NCI-H2196 (cell line): ENCODE results near the gene BBS2.
"Not testable (repeated sequence)": the region's sequence is repeated elsewhere in the genome, so short reads cannot be mapped to it uniquely, and the experiment has no call there.

ENCODE experiments used
- DNase-seq: peaks from one replicate; lab custom pipeline; 2025; ENCODE audit not compliant: unreplicated experiment; lab: John Stamatoyannopoulos, UW

Gene BBS2

DNA sequence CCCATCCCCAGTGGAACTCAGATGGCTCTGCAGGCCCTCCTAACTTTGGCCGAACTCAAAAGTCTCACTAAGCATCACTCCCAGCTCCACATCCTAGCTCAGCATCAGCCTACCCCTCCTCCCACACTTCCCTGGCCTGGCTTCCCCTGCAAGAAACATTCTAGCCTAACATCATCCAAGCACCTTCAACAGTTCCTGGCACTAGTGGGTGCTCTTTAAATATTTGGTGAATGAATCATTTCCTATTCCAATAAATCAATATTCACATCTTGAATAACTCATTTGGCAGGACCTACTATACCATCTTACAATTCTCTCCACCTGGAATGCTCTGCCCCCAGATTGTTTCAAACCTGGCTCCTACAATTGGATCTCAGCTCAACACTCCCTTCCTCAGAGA, 11.0 kb upstream of the BBS2 start:
- DNase-seq, result no peak

DNA sequence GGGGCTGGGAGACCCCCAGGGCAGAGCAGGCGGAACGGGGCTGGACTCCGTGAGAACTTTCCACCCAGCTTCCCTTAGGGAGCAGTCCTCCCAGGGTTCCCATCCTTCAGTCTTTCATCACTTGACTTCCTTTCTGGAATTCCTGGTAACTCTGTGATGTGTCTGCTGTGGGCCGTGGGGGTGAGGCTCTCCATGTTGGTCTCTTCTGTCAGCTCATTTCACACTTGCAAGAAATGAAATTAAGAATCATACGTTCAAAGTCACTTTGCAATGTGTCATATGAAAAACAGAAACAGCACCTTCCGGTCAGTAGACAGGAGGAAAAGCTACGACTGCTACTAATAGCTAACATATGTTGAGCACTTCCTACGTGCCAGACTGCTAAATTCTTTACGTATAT, 5.4 kb upstream of the BBS2 start:
- DNase-seq, result no peak

DNA sequence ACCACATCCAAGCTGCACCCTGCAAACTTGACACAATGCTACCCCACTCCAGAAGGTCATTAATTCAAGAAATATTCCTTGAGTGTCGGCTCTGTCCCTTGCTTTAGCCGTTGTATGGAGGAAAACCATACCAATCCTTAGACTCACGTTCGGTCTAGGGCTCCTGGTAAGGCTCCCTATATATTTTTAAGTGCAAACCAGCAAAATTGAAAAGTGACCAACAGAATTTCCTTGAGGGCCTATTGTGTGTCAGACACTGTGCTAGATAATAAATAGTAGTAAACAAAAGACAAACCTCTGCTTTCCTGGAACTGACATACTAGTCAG, 390 bp upstream of the BBS2 start:
- no peak for DNase-seq

DNA sequence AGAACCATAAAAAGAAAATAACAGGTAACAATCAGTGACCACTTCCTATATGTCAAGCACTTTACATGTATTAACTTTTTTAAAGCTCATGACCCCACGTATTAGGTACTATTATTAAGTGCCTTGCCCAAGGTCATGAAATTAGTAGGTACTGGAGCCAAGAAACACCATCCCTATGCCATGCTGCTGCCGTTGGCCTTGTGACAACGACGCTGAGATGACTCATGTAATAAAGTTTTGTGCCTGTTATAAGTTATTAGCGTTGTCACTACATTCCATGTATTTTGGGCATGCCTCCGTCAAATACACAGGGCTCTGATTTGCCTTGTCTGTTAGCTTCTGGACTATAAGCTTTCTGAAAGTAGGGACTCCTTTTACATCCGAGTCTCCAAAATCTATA, 1.4 kb downstream of the BBS2 start:
- DNase-seq, result no peak

DNA sequence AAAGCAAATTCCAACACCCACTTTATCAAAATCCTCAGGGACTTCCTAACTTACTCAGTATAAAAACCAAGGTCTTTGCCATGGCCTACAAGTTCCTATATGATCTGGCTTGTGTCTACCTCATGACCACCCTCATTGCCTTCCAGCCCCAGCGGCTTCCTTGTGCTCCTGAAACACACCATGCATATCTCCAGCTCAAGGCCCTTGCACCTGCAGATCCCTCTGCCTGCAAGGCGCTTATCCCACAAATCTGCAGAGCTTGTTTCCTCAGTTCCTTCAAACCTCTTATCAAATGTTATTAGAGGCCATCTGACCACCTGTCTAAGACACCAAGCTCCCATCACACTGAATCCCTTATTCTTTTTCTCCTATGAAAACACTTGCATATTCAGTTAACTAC, 2.6 kb downstream of the BBS2 start:
- no peak for DNase-seq

DNA sequence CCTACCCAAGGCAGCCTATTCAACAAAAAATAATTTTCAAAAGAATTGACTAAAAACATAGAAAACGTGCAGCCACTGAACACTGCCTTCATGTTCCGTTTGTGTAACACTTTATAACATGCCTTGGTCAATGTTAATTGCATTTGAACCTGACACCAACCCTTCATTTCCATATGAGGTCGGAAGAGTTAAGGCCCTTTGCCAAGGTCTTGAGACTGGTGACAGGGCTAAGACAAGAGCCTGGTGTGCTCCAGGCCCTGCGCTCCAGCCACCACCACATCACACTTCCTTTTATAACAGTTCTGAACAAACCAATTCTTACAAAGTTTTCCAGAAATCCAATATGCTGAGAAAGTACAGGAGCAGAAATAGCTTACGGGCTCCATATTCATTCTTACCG, 4.2 kb downstream of the BBS2 start:
- DNase-seq, result no peak

DNA sequence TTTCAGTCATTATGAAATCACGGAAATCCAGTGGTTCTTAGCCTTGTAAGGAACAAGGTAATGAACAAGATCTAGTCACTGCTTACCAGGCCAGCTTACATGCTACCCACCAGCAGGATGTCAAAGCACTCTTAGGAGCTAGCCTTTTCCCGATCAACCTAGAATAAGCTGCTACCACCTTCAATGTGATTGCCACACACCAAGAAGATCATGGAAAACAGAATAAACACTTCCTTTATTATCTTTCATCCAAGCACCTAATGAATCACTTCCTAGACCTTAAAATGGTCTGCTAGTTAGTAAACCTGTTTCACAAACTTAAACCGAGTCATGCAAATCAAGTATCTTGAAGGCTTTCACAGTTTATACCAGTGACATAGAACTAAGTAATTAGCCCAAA, 5.0 kb downstream of the BBS2 start:
- no peak for DNase-seq

DNA sequence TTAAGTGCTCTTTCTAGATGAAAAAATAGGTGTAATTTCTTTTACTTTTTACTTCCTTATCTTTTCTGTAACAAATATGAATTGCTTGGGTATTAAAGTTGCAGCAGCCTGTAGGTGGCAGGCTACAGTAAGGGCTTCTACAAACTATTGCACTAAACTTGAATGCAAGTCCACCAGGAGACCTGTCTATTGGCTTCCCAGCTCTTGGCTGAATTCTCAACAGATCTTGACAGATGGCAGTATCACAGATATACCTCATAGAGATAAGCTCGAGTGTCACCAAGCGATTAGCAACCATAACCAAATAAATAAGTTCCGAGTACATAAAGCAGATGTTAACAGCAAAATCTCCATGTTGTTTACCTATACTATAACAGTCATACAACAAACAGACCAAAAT, 5.9 kb downstream of the BBS2 start:
- DNase-seq, result peak; percentile 25

DNA sequence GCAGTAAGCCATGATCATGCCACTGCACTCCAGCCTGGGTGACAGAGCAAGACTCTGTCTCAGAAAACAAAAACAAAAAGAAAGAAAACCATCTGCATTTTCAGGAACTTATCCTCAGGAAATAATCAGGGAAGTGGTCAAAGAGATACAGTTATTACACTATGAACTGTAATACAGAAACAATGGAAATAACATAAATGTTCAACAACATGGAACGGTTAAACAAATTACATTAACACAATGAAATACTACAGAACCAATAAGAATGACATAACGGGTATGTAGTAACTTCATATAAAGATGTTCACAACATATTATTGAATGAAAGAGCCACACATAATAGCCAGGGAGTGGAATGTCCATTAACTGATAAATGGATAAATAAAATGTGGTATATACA, 6.7 kb downstream of the BBS2 start:
- no peak for DNase-seq

DNA sequence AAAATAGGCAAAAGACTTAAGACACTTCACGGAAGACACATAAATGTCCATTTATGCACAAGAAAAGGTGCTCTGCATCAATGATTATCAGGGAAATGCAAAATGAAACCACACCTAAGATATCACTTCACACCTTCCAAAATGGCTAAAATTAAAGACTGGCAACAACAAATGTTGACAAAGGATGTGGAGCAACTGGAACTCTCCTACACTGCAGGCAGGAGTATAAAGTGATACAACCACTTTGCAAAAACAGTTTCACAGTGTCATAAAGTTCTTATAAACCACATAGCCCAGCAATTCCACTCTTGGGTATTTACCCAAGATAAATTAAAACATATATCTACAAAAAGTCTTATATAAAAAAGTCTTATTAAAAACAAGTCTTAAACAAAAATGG, 7.8 kb downstream of the BBS2 start:
- no peak for DNase-seq

DNA sequence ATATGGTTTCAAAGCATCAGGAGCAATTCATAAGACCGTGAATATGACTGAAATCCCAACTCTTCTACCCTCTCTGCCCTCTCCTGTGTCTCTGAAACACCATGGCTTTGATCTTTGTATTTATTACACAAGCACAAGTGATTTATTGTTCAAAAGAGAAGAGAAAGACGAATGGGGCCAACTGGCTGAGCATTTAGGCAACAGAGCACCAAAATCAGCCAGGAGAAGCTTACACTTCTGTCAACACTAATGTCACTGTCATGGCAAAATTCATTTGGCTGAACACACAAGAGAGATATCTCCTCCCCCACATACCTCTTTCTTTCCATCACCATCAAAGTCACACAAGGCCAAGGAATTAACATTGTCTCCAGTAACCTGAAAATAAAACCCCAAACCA, 9.3 kb downstream of the BBS2 start:
- DNase-seq, result no peak

DNA sequence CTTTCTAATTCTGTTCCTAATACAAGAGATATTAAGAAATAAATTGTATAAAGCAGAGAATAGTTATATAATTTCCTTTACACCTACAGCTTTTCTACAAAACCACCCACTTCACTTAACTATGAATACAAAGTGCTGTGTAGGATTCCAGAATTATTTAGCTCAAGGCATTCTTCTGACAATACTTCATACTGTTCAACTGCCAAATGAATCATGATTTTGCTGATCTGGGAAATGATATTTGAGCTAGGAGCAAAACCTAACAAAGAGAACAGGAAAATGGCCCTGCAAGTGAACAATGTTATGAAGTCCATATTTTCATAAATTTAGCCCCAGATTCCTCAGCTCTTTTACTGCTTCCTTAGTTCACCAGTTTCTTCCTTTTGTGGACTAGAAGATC, 12.9 kb downstream of the BBS2 start:
- DNase-seq, result no peak

DNA sequence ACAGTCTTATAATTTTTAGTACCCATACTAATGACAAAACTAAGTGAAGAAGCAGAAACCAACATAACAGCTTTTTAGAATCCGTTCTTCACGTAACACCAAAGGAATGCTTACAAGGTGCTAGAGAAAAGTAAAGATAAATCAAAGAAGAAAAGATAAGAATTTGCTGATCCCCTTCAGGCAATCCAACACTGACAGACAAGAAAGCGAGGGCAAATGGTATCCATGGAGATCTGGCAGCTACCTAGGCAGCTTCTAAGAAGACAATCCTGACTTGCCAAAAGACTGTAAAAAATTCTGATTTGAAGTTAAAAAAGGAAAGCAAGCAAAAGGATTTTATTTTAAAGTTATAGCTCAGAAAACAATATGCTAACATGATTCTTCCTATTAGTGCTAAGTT, 14.6 kb downstream of the BBS2 start:
- no peak for DNase-seq

DNA sequence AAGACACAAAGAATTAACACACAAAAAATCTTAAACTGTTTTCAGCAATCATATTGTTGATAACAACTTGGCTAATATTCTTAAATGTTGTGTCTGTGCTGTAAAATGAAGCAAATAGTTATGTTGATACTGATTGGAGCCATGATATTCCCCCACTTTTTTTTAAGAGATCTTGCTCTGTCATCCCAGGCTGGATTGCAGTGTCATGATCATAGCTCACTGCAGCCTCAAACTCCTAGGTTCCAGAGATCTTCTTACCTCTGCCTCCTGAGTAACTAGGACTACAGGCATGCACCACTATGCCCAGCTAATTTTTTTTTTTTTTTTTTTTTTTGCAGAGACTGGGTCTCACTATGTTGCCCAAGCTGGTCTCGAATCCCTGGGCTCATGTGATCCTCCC, 26.0 kb downstream of the BBS2 start:
- no peak for DNase-seq

DNA sequence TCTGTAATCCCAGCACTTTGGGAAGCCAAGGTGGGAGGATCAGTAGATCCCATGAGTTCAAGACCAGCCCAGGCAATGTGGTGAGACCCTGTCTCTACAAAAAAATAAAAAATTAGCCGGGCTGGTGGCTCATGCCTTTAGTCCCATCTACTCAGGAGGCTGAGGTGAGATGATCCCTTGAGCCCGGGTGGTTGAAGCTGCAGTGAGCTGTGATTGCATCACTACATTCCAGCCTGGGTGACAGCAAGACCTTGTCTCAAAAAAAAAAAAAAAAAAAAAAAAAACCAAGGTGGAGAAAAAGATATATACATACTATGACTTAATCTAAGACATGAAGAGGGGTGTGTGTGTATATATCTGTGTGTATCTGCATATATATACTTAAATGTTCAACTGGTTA, 26.7 kb downstream of the BBS2 start:
- DNase-seq, result no peak

DNA sequence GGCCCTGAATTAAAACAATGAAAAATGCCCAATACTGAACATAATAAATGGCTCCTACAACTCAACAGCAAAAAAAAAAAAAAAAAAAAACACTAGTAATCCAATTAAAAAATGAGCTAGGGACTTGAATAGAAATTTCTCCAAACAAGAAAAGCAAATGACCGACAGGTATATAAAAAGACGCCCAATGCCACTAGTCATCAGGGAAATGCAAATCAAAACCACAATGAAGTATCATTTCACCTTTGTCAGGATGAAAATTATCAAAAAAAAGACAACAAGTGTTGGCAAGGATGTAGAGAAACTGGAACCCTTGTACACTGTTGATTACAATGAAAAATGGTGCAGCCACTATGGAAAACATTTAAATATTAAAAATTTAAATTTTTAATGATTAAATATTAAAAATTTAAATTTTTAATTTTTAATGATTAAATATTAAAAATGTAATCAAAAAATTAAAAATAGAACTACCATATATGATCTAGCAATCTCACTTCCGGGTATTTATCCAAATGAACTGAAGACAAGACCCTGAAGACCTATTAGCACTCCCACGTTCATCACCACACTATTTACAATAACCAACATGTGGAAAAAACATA, 28.1 kb downstream of the BBS2 start:
- DNase-seq, result no peak

DNA sequence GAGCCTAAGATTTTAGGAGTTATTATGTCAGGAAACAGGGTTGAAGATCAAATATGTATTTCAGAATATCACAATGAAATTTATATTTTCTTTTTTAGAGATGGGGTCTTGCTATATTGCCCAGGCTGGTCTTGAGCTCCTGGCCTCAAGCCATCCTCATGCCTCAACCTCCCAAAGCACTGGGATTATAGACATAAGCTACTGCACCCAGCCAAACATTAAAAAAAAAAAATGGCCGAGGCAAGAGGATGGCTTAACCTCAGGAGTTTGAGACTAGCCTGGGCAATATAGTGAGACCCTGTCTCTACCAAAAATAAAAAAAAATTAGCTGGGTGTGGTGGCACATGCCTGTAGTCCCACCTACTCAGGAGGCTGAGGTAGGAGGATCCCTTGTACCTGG, 31.0 kb downstream of the BBS2 start:
- DNase-seq, result not testable (repeated sequence)

DNA sequence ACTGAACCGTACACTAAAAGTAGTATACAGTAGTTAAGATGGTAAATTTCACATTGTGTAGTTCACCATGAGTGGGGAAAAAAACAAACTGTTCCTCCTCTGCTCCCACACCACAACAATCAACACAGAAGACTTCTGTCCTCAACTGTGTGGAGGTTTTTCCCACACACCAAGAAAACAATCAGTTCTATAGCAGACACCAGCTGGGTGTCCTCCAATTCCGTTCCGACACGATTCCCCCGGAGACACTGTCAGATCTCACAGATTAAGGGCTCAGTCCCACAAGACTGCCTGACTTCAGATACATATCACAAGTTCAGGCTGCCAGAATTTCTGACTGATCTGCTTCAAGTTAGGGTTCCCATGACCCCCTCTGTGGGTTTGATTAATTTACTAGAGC, 31.8 kb downstream of the BBS2 start:
- no peak for DNase-seq

DNA sequence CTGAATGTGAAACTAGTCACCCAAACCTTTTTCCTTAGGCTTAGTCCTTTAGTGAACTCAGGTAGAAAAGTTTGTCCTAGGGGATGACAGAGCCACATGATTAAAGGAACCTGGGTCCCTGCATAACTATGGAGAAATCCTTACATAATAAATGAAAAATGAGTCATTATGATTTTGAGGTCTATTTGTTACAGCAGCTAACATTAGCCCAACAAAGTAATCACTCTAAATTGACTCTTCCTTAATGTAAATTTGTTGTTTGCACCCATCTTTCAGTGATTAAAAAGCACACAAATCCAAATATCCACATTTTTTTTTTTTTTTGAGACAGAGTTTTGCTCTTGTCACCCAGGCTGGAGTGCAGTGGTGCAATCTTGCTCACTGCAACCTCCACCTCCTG, 36.4 kb downstream of the BBS2 start:
- no peak for DNase-seq

DNA sequence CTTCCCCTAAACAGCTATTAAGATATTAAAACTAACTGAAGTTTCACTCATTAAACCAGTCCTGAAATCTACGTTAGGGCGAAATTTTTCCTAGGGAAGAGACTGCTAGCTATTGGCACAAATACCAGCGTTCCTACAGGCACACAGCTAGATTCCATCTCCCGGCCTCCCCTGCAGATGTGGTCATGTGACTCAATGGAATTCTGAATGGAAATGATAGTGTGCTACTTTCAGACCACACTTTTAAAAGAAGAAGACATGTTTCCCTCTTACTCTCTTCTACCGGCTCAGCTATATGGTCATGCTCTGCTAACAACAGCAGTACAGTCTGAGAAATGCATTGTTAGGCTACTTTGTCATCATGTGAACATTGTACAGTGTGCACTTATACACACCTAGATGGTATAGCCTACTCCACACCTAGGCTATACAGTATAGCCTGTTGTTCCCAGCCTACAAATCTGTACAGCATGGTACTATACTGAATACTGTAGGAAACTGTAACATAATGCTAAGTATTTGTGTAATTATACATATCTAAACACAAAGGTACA, 37.1 kb downstream of the BBS2 start:
- DNase-seq, result no peak

DNA sequence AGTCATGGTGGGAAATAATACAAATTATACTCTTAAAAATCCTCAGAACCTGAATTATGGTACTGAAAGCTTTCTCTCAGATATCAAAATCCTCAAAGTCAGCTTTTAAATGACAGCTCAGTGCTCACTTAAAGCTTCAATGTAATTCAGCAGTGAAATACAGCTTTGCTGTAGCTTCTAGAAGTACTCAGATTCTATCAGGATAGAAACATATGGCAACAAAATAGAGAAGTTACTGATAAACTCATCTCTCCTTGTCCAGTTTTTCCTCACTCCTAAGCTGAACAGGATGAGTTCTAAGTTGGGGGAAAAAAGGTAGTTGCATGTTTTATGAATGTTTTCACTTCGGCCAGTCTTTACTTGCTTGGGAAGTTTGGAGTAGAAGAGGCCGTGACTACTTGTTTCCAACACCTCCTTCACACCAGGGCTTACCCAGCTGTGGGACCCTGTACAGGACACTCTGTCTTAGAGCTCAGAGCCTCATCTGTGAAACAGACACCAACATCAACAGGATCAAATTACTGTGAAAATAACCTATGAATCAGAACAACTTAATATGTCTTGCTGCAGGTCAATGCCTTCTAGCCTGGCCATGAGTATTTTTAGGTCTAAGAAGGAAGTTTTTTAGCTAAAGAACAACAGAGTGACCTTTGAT, 38.2 kb downstream of the BBS2 start:
- DNase-seq, result no peak

DNA sequence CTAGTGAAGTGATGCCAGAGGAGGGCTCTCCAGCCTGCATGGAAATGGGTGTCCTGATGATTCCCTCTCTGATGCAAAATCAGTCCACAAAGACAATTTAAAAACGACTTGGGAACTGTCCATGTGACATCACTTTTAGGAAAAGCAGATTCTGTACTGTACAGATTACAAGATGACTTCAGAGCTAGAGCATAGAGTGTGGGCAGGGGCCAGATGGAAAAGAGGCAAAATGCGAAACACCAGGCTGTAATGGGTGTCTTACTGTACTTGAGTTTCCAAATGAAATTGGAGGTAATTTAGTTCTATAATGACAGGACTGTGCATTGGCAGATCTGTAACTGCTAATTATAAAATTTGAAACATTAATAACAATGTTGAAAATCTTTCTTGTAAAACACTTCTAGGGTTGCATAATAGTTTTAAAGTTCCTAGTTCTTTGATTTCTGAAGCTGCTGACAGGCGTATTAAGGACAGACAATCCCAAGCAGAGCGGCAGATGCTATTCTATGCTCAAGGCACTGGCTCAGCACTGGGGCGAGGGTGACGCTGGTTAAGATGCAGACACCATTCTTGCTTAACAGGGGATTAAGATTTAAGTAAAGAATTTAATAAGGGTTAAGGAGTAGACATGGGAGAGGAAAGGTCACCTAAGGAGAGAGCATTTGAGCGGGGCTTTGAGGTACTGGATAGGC, 38.9 kb downstream of the BBS2 start:
- no peak for DNase-seq

DNA sequence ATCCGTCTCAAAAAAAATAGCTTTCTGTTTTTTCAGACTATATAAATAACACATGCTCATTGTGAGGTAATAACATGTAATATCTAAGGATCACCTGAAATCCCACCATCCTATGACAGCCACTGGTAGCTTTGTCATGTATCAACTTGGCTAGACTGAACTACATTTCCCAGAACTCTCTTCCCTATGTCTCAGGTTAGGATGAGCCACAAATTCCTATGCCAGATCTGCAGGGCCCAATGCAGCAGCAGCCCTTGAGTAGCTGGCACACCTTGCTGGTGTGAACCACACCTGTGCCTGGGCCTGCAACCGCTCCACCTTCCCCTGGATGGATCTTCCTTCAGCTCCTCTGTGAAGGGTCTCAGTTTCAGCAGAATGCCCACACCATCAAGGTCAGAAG, 40.4 kb downstream of the BBS2 start:
- no peak for DNase-seq
